ENCODE data around the gene PER3. TPM values are rescaled to one million over a fixed set of nuclear protein-coding genes. Genes with fewer than 3 reads are reported as not detected.

Gene PER3
- total RNA-seq, 1 experiment from 2014 or later: 9.0 TPM

- H3K9me3 ChIP-seq (ENCODE audit: control insufficient read depth, low read depth, low read length): no peaks in the 10 kb centered on the region
- peaks cover 7% of the 10 kb centered on the region for H3K23me2 ChIP-seq (ENCODE audit: insufficient read length, low read depth, low read length, poor library complexity, severe bottlenecking)
- H3K27me3 Mint-ChIP-seq (ENCODE audit: low read depth): no peaks in the 10 kb centered on the region
- peak overlapping the region; percentile 46 for H3K4me2 ChIP-seq (ENCODE audit: insufficient read depth, insufficient read length, low read length)
- no peak overlapping the region for H3T11ph ChIP-seq (ENCODE audit: low read length)
- H3K56ac ChIP-seq (ENCODE audit: insufficient read length, low read depth, low read length): no peak overlapping the region
- no peak overlapping the region for H3K27ac ChIP-seq (ENCODE audit: insufficient read length, low read depth, low read length)
- H3K9ac ChIP-seq (ENCODE audit: extremely low read depth, insufficient read length, low read length): peak overlapping the region; percentile 2
- H4K20me1 ChIP-seq (ENCODE audit: control insufficient read depth, insufficient read depth, insufficient read length): no peaks in the 10 kb centered on the region
- peaks cover 12 to 23% (median 23%) of the 10 kb centered on the region in 3 experiments; a peak in 6 of 7 replicates for H3K36me3 Mint-ChIP-seq (ENCODE audit: insufficient read depth in 1 of 3, low read depth in 3 of 3)
- H2BK20ac ChIP-seq (ENCODE audit: low read depth, low read length, poor library complexity, severe bottlenecking): no peak overlapping the region
- H3K4me3 Mint-ChIP-seq: peak overlapping the region; percentile 81 to 88
- no peak overlapping the region for H4K5ac ChIP-seq (ENCODE audit: insufficient read length, low read depth, low read length)
- H3K4ac ChIP-seq (ENCODE audit: low read depth, low read length): no peak overlapping the region
- H3K27ac Mint-ChIP-seq: peak overlapping the region in 1 of 3 experiments; percentile 92; a peak in 3 of 7 replicates
- no peak overlapping the region for H2BK5ac ChIP-seq (ENCODE audit: insufficient read length, low read length)
- no peak overlapping the region for H3K14ac ChIP-seq (ENCODE audit: insufficient read depth, low read length)
- no peaks in the 10 kb centered on the region; a peak in 1 of 5 replicates for H3K9me3 Mint-ChIP-seq
- H2BK15ac ChIP-seq (ENCODE audit: low read depth, low read length): no peak overlapping the region
- WGBS (ENCODE audit: extremely low coverage, insufficient read length, low lambda C conversion rate): no CpG with 5 or more reads among the region's 6 CpGs
- TF ChIP-seq, protein P1, sequence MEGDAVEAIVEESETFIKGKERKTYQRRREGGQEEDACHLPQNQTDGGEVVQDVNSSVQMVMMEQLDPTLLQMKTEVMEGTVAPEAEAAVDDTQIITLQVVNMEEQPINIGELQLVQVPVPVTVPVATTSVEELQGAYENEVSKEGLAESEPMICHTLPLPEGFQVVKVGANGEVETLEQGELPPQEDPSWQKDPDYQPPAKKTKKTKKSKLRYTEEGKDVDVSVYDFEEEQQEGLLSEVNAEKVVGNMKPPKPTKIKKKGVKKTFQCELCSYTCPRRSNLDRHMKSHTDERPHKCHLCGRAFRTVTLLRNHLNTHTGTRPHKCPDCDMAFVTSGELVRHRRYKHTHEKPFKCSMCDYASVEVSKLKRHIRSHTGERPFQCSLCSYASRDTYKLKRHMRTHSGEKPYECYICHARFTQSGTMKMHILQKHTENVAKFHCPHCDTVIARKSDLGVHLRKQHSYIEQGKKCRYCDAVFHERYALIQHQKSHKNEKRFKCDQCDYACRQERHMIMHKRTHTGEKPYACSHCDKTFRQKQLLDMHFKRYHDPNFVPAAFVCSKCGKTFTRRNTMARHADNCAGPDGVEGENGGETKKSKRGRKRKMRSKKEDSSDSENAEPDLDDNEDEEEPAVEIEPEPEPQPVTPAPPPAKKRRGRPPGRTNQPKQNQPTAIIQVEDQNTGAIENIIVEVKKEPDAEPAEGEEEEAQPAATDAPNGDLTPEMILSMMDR (conservative IDR thresholded peaks at IDR 0.05): no peak
- H2BK120ac ChIP-seq (ENCODE audit: low read depth, low read length, poor library complexity, severe bottlenecking): no peak overlapping the region
- no peak overlapping the region for H2BK12ac ChIP-seq (ENCODE audit: insufficient read length, low read depth, low read length)
- H3K23ac ChIP-seq (ENCODE audit: insufficient read length, low read depth, low read length): no peak overlapping the region
- no peak overlapping the region for H4K8ac ChIP-seq (replicated peaks; ENCODE audit: insufficient read length, low read depth, low read length)
- H3K18ac ChIP-seq (ENCODE audit: insufficient read length, low read depth, low read length): no peak overlapping the region
- peaks cover 3% of the 10 kb centered on the region; the same call in 1 of the 2 replicates for H3K4me1 ChIP-seq (ENCODE audit: insufficient read depth, low read length)
- peaks cover 5% of the 10 kb centered on the region for H3K79me1 ChIP-seq (ENCODE audit: insufficient read depth, low read depth, low read length, poor library complexity, severe bottlenecking)
- no peak overlapping the region for H4K91ac ChIP-seq (ENCODE audit: insufficient read length, low read depth, low read length)
- no peak overlapping the region for H2AK5ac ChIP-seq (ENCODE audit: insufficient read length, low read length)
- H2AFZ ChIP-seq (ENCODE audit: low read length): no peak overlapping the region
- peaks cover 10 to 16% of the 10 kb centered on the region in 2 experiments for H3K4me1 Mint-ChIP-seq
- DNase-seq: no peak
- H3K79me2 ChIP-seq (ENCODE audit: insufficient read depth, low read length): peaks cover 3% of the 10 kb centered on the region; the same call in 1 of the 2 replicates
- no peaks in the 10 kb centered on the region for H3K27me3 ChIP-seq (ENCODE audit: insufficient read depth, low read length)
Measured at GRCh38 chr1:7770669-7770996, 13.5 kb upstream of the PER3 start.

All from H9 (cell line).